ENCODE results near the gene LMO1.

DNA sequence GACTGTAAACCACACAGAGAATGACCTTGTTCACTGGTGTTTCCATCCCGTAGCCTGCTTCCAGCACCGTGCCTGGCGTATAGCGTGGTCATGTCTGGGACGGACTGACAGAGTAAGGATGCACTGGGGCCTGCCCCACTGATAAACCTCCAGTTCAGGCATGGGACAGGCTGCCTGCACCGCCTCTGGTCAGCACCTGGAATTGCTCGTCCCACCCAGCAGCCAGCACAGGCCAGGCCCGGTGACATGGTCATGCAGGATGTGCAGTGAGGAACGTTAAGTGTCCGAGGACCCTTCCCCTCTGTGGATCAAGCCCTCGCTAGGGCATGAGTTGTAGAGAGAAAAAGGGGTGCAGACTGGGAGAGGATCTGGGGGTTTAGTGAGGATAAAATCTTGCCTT is 44.8 kb downstream of the LMO1 start:
- TF ChIP-seq, protein P1, sequence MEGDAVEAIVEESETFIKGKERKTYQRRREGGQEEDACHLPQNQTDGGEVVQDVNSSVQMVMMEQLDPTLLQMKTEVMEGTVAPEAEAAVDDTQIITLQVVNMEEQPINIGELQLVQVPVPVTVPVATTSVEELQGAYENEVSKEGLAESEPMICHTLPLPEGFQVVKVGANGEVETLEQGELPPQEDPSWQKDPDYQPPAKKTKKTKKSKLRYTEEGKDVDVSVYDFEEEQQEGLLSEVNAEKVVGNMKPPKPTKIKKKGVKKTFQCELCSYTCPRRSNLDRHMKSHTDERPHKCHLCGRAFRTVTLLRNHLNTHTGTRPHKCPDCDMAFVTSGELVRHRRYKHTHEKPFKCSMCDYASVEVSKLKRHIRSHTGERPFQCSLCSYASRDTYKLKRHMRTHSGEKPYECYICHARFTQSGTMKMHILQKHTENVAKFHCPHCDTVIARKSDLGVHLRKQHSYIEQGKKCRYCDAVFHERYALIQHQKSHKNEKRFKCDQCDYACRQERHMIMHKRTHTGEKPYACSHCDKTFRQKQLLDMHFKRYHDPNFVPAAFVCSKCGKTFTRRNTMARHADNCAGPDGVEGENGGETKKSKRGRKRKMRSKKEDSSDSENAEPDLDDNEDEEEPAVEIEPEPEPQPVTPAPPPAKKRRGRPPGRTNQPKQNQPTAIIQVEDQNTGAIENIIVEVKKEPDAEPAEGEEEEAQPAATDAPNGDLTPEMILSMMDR (IDR thresholded peaks at IDR 0.05): no peak
- TF ChIP-seq ZFX (IDR thresholded peaks at IDR 0.05; ENCODE audit: borderline replicate concordance): no peak

Data from 22Rv1 (cell line).